Keratinocyte (primary cell): ENCODE data around the gene RUSC1. TPM values are rescaled to one million over a fixed set of nuclear protein-coding genes. Genes with fewer than 3 reads are reported as not detected.
A peak's percentile ranks its signal among the peaks of the same experiment; 100 is the strongest.

Experiments used
- DNase-seq: peaks from one replicate; pipeline ENCODE4 v3.0.0-alpha.2; 2011; ENCODE audit warnings: low read depth, missing footprints, low spot score
- FAIRE-seq: peaks from 2 replicates; lab custom pipeline; 2011; peaks lifted over from hg19 to GRCh38; lab: Jason Lieb, UNC
- H2AFZ ChIP-seq: 2 replicates; pipeline ENCODE4 v1.6.0; 2012; ENCODE audit warnings: low read length, control low read depth, inconsistent platforms; ENCODE audit not compliant: control insufficient read depth
- H3K27ac ChIP-seq: 2 replicates; pipeline ENCODE4 v1.5.1; 2011; ENCODE audit warnings: low read length; ENCODE audit not compliant: control insufficient read depth, insufficient read depth
- H3K27me3 ChIP-seq: 3 replicates; pipeline ENCODE4 v1.6.0; 2011; ENCODE audit warnings: low read length; ENCODE audit not compliant: control insufficient read depth, insufficient read depth; ENCODE audit errors: extremely low read depth
- H3K36me3 ChIP-seq, 2 experiments: 2 replicates in 1 of 2; 3 replicates in 1 of 2; pipeline ENCODE4 v1.5.1; 2011; ENCODE audit warnings: low read length in 2 of 2, mild to moderate bottlenecking in 1 of 2; ENCODE audit not compliant: control insufficient read depth in 2 of 2, insufficient read depth in 2 of 2; ENCODE audit errors: extremely low read depth in 1 of 2
- H3K4me1 ChIP-seq: 3 replicates; pipeline ENCODE4 v1.5.1; 2011; ENCODE audit warnings: low read length; ENCODE audit not compliant: control insufficient read depth, insufficient read depth; ENCODE audit errors: extremely low read depth
- H3K4me2 ChIP-seq: 3 replicates; pipeline ENCODE4 v1.6.0; 2011; ENCODE audit warnings: low read depth, low read length; ENCODE audit not compliant: control insufficient read depth, insufficient read depth; ENCODE audit errors: extremely low read depth
- H3K4me3 ChIP-seq, 3 experiments: fragments of 200-600 bp in 1 of 3; sonication (generic) in 1 of 3; 2 replicates in 2 of 3; 3 replicates in 1 of 3; pipeline ENCODE4 v1.5.1; 2011 to 2016; ENCODE audit warnings: low read length in 3 of 3, mild to moderate bottlenecking in 3 of 3, control low read depth in 2 of 3, inconsistent platforms in 1 of 3, low read depth in 1 of 3, mixed read lengths in 1 of 3, mixed run types in 1 of 3, moderate library complexity in 1 of 3; ENCODE audit not compliant: control insufficient read depth in 2 of 3, insufficient read depth in 2 of 3; ENCODE audit errors: extremely low read depth in 1 of 3
- H3K79me2 ChIP-seq: 2 replicates; pipeline ENCODE4 v1.6.0; 2012; ENCODE audit warnings: low read length; ENCODE audit not compliant: control insufficient read depth, insufficient read depth
- H3K9ac ChIP-seq: 3 replicates; pipeline ENCODE4 v1.6.0; 2011; ENCODE audit warnings: low read length; ENCODE audit not compliant: control insufficient read depth, insufficient read depth; ENCODE audit errors: extremely low read depth
- H3K9me1 ChIP-seq: 3 replicates; pipeline ENCODE4 v1.6.0; 2011; ENCODE audit warnings: low read length; ENCODE audit not compliant: control insufficient read depth, insufficient read depth; ENCODE audit errors: extremely low read depth
- H3K9me3 ChIP-seq: 2 replicates; pipeline ENCODE4 v1.5.1; 2012; ENCODE audit warnings: low read depth, low read length; ENCODE audit not compliant: control insufficient read depth
- H4K20me1 ChIP-seq: 3 replicates; pipeline ENCODE4 v1.6.0; 2011; ENCODE audit warnings: low read length; ENCODE audit not compliant: control insufficient read depth, insufficient read depth; ENCODE audit errors: extremely low read depth
- CTCF ChIP-seq, 3 experiments: IDR thresholded peaks in 1 of 3; conservative IDR thresholded peaks in 1 of 3; optimal IDR thresholded peaks in 1 of 3; 2 replicates in 2 of 3; 3 replicates in 1 of 3; pipeline versions ENCODE3 to v1.5.1; 2011; ENCODE audit warnings: low read length in 3 of 3, mild to moderate bottlenecking in 3 of 3, moderate library complexity in 2 of 3, control low read depth in 1 of 3, inconsistent platforms in 1 of 3; ENCODE audit not compliant: insufficient read depth in 2 of 3; ENCODE audit errors: extremely low read depth in 1 of 3
- EZH2 ChIP-seq: IDR thresholded peaks from one replicate; pipeline ENCODE4 v1.6.1; 2012; ENCODE audit warnings: inconsistent platforms, mild to moderate bottlenecking, low read length, moderate library complexity
- dilution Hi-C: fragments of 300-500 bp; cut with MboI; formaldehyde crosslinking; loops from one replicate; pipeline ENCODE4 v1.7.0; 2020; ENCODE audit warnings: low sequenced_read_pairs; ENCODE audit not compliant: extremely low pct_ligation_motif_present
- polyA plus RNA-seq, 5 experiments: library from polyadenylated mRNA; depleted of rRNA in 3 of 5; stranded (reverse) in 3 of 5; stranded (forward) in 1 of 5; unstranded in 1 of 5; fragments of >200 nt; gene quantifications; 1 replicate in 1 of 5; 2 replicates in 3 of 5; 3 replicates in 1 of 5; pipeline versions ENCODE4 v1.2.1 to v1.2.3, GENCODE V29; 2011 to 2012; ENCODE audit warnings: missing spikeins in 2 of 5, low read depth in 1 of 5, low replicate concordance in 1 of 5

The RUSC1 gene
- polyA plus RNA-seq, 1 donor (not counting 4 experiments of a cell fraction or from before 2014, with no cell fraction given): 32.8 TPM

GRCh38 chr1:155320252-155320651 lies 442 bp upstream of the RUSC1 start:
- no peaks in the 10 kb centered on the region for H3K9me1 ChIP-seq
- TF ChIP-seq CTCF (optimal IDR thresholded peaks at IDR 0.05 in 1 of 3, IDR thresholded peaks at IDR 0.05 in 1 of 3, conservative IDR thresholded peaks at IDR 0.05 in 1 of 3; ENCODE audit: extremely low read depth in 1 of 3, insufficient read depth in 2 of 3, low read length in 3 of 3) (no peak), EZH2 (no peak)
- no peak overlapping the region for H3K9ac ChIP-seq
- H3K79me2 ChIP-seq: peaks cover 5% of the 10 kb centered on the region
- dilution Hi-C loops: no loop called here
- FAIRE-seq (no peak), DNase-seq (no peak)
- peak overlapping the region; percentile 41 for H3K4me2 ChIP-seq
- no peaks in the 10 kb centered on the region for H3K9me3 ChIP-seq
- H3K27me3 ChIP-seq: no peaks in the 10 kb centered on the region
- peaks cover 8% of the 10 kb centered on the region for H3K4me1 ChIP-seq
- H3K4me3 ChIP-seq: no peak overlapping the region
- H2AFZ ChIP-seq: no peak overlapping the region
- peaks cover 27 to 33% of the 10 kb centered on the region in 2 experiments for H3K36me3 ChIP-seq
- no peak overlapping the region for H3K27ac ChIP-seq
- H4K20me1 ChIP-seq: peaks cover 26% of the 10 kb centered on the region

GRCh38 chr1:155321639-155322503 lies 1.2 kb downstream of the RUSC1 start:
- no peak for TF ChIP-seq EZH2
- no peak for TF ChIP-seq CTCF (optimal IDR thresholded peaks at IDR 0.05 in 1 of 3, IDR thresholded peaks at IDR 0.05 in 1 of 3, conservative IDR thresholded peaks at IDR 0.05 in 1 of 3; ENCODE audit: extremely low read depth in 1 of 3, insufficient read depth in 2 of 3, low read length in 3 of 3)
- H3K4me3 ChIP-seq: peak overlapping the region in 2 of 3 experiments; percentile 57 to 78
- H3K27ac ChIP-seq: no peak overlapping the region
- no peak overlapping the region for H3K9ac ChIP-seq
- peaks cover 23% of the 10 kb centered on the region for H4K20me1 ChIP-seq
- peaks cover 27 to 41% of the 10 kb centered on the region in 2 experiments for H3K36me3 ChIP-seq
- H3K9me3 ChIP-seq: no peaks in the 10 kb centered on the region
- peak overlapping the region; percentile 96 for H3K4me2 ChIP-seq
- no peaks in the 10 kb centered on the region for H3K9me1 ChIP-seq
- no peaks in the 10 kb centered on the region for H3K27me3 ChIP-seq
- no peak overlapping the region for H2AFZ ChIP-seq
- dilution Hi-C loops: no loop called here
- no peak for DNase-seq
- no peak for FAIRE-seq
- peaks cover 17% of the 10 kb centered on the region for H3K4me1 ChIP-seq
- peaks cover 16% of the 10 kb centered on the region for H3K79me2 ChIP-seq
